GM21515 (cell line): ENCODE results near the gene SKAP2.

Experiments
- ATAC-seq: cut with Tn5 transposase; IDR thresholded peaks from one replicate; pipeline ENCODE4 v1.9.1; 2021; ENCODE audit not compliant: unreplicated experiment

The SKAP2 gene

GRCh38 chr7:26779978-26780595 lies 84.3 kb downstream of the SKAP2 start:
- ATAC-seq = no peak

- ATAC-seq = no peak
Measured at GRCh38 chr7:26777385-26777784, 87.0 kb downstream of the SKAP2 start.

- no peak for ATAC-seq
Measured at GRCh38 chr7:26760501-26760900, 103.9 kb downstream of the SKAP2 start.

GRCh38 chr7:26759108-26759507 lies 105.3 kb downstream of the SKAP2 start:
- ATAC-seq = no peak

- no peak for ATAC-seq
Measured at GRCh38 chr7:26743205-26743604, 121.2 kb downstream of the SKAP2 start.

- no peak for ATAC-seq
Measured at GRCh38 chr7:26735976-26736600, 128.3 kb downstream of the SKAP2 start.

- ATAC-seq = no peak
Measured at GRCh38 chr7:26729150-26729775, 135.1 kb downstream of the SKAP2 start.

GRCh38 chr7:26726051-26726450 lies 138.3 kb downstream of the SKAP2 start:
- no peak for ATAC-seq

GRCh38 chr7:26724795-26725194 lies 139.6 kb downstream of the SKAP2 start:
- no peak for ATAC-seq

- no peak for ATAC-seq
Measured at GRCh38 chr7:26723129-26723528, 141.3 kb downstream of the SKAP2 start.

- ATAC-seq = no peak
Measured at GRCh38 chr7:26721450-26721849, 142.9 kb downstream of the SKAP2 start.

GRCh38 chr7:26718063-26718462 lies 146.3 kb downstream of the SKAP2 start:
- ATAC-seq = no peak

GRCh38 chr7:26714438-26714837 lies 150.0 kb downstream of the SKAP2 start:
- ATAC-seq = no peak

- no peak for ATAC-seq
Measured at GRCh38 chr7:26714006-26714405, 150.4 kb downstream of the SKAP2 start.

- no peak for ATAC-seq
Measured at GRCh38 chr7:26709210-26709990, 155.0 kb downstream of the SKAP2 start.

- ATAC-seq = no peak
Measured at GRCh38 chr7:26705567-26705966, 158.8 kb downstream of the SKAP2 start.

- ATAC-seq = no peak
Measured at GRCh38 chr7:26704786-26705185, 159.6 kb downstream of the SKAP2 start.

- no peak for ATAC-seq
Measured at GRCh38 chr7:26704036-26704435, 160.4 kb downstream of the SKAP2 start.

- no peak for ATAC-seq
Measured at GRCh38 chr7:26700893-26701292, 163.5 kb downstream of the SKAP2 start.

GRCh38 chr7:26700386-26700785 lies 164.0 kb downstream of the SKAP2 start:
- ATAC-seq = no peak

GRCh38 chr7:26699766-26700165 lies 164.6 kb downstream of the SKAP2 start:
- ATAC-seq = no peak

GRCh38 chr7:26698806-26699205 lies 165.6 kb downstream of the SKAP2 start:
- ATAC-seq = no peak
